HepG2 (cell line): ENCODE measurements around the gene GNRHR. TPM values are rescaled to one million over a fixed set of nuclear protein-coding genes. Genes with fewer than 3 reads are reported as not detected.
A peak's percentile ranks its signal among the peaks of the same experiment; 100 is the strongest.

Source experiments
- CC2D1A ChIP-seq: sonication (generic); formaldehyde crosslinking; IDR thresholded peaks from 2 replicates; pipeline ENCODE4 v1.8.1; 2023; ENCODE audit warnings: mild to moderate bottlenecking, missing genetic modification reagents
- CCDC6 ChIP-seq: sonication (generic); formaldehyde crosslinking; IDR thresholded peaks from 2 replicates; pipeline ENCODE4 v1.8.1; 2022; ENCODE audit warnings: mild to moderate bottlenecking, missing genetic modification reagents, moderate library complexity
- ELF4 ChIP-seq: sonication (generic); formaldehyde crosslinking; IDR thresholded peaks from 2 replicates; pipeline ENCODE4 v1.5.0; 2020; ENCODE audit warnings: missing genetic modification reagents, mild to moderate bottlenecking, moderate library complexity, borderline replicate concordance
- FOXA1 ChIP-seq, 2 experiments: fragments of 450-650 bp in 1 of 2; sonication (generic) in 1 of 2; formaldehyde crosslinking in 1 of 2; IDR thresholded peaks; 2 replicates each; pipeline versions ENCODE4 v1.4.0 to v1.6.1; 2016 to 2020; ENCODE audit warnings: missing genetic modification reagents in 1 of 2
- NFE2 ChIP-seq: sonication (generic); formaldehyde crosslinking; IDR thresholded peaks from 2 replicates; pipeline ENCODE4 v1.4.0; 2020; ENCODE audit warnings: missing genetic modification reagents
- NR2C2 ChIP-seq: sonication (generic); formaldehyde crosslinking; IDR thresholded peaks from 2 replicates; pipeline ENCODE4 v1.4.0; 2020; ENCODE audit warnings: missing genetic modification reagents, mild to moderate bottlenecking, moderate library complexity, borderline replicate concordance
- POLR2AphosphoS5 ChIP-seq: IDR thresholded peaks from 2 replicates; pipeline ENCODE4 v1.6.1; 2012; ENCODE audit warnings: low read depth, low read length
- SPEN ChIP-seq: sonication (generic); formaldehyde crosslinking; IDR thresholded peaks from 2 replicates; pipeline ENCODE4 v1.5.1; 2020; ENCODE audit warnings: low read depth, mild to moderate bottlenecking, missing genetic modification reagents
- YY1 ChIP-seq: IDR thresholded peaks from 2 replicates; pipeline ENCODE4 v1.6.1; 2011; ENCODE audit warnings: low read length, low read depth, moderate library complexity, mild to moderate bottlenecking; ENCODE audit not compliant: insufficient read depth, insufficient replicate concordance
- ZBTB49 ChIP-seq: sonication (generic); formaldehyde crosslinking; IDR thresholded peaks from 2 replicates; pipeline ENCODE4 v1.4.0; 2020; ENCODE audit warnings: missing genetic modification reagents, borderline replicate concordance
- ZFP36L2 ChIP-seq: sonication (generic); formaldehyde crosslinking; IDR thresholded peaks from 2 replicates; pipeline ENCODE4 v1.4.0; 2020; ENCODE audit warnings: missing genetic modification reagents
- ZGPAT ChIP-seq: IDR thresholded peaks from 2 replicates; pipeline ENCODE4 v1.6.1; 2016; ENCODE audit warnings: mild to moderate bottlenecking
- ZMYM4 ChIP-seq: sonication (generic); formaldehyde crosslinking; IDR thresholded peaks from 2 replicates; pipeline ENCODE4 v1.8.1; 2023; ENCODE audit warnings: mild to moderate bottlenecking, missing genetic modification reagents
- ZNF501 ChIP-seq: sonication (generic); formaldehyde crosslinking; IDR thresholded peaks from 2 replicates; pipeline ENCODE4 v1.5.1; 2020; ENCODE audit warnings: mild to moderate bottlenecking, moderate library complexity, missing genetic modification reagents
- ZNF564 ChIP-seq: sonication (generic); formaldehyde crosslinking; IDR thresholded peaks from 2 replicates; pipeline ENCODE4 v1.8.1; 2023; ENCODE audit warnings: mild to moderate bottlenecking, missing genetic modification reagents
- ZNF83 ChIP-seq: sonication (generic); formaldehyde crosslinking; IDR thresholded peaks from 2 replicates; pipeline ENCODE4 v1.4.0; 2020; ENCODE audit warnings: missing genetic modification reagents, mild to moderate bottlenecking, borderline replicate concordance
- ZSCAN31 ChIP-seq: sonication (generic); formaldehyde crosslinking; IDR thresholded peaks from 2 replicates; pipeline ENCODE4 v1.5.0; 2020; ENCODE audit warnings: low read depth, mild to moderate bottlenecking, missing genetic modification reagents
- polyA plus RNA-seq, 8 experiments: library from polyadenylated mRNA; depleted of rRNA in 3 of 8; stranded (reverse) in 7 of 8; unstranded in 1 of 8; fragments of >200 nt; fragmentation: Illumina TruSeq in 4 of 8; extraction: Trizol in 4 of 8; gene quantifications; 2 replicates each; pipeline versions ENCODE4 v1.2.1 to v1.2.3, GENCODE V29; 2011 to 2016; ENCODE audit warnings: low read depth in 4 of 8, missing spikeins in 1 of 8, mixed read lengths in 1 of 8; ENCODE audit not compliant: insufficient read depth in 1 of 8
- total RNA-seq, 5 experiments: library from RNA; depleted of rRNA; stranded (reverse); fragments of >200 nt; fragmentation: Illumina TruSeq; extraction: Trizol; gene quantifications; 2 replicates each; pipeline ENCODE4 v1.2.3, GENCODE V29; 2016; ENCODE audit warnings: low read depth in 1 of 5
- TF ChIP-seq, protein P1 (sequence below): sonication (generic); formaldehyde crosslinking; IDR thresholded peaks from 2 replicates; pipeline ENCODE4 v1.5.1; 2020; ENCODE audit warnings: missing genetic modification reagents, mild to moderate bottlenecking, borderline replicate concordance
- TF ChIP-seq, protein P2 (sequence below): sonication (generic); formaldehyde crosslinking; IDR thresholded peaks from 2 replicates; pipeline ENCODE4 v1.5.0; 2020; ENCODE audit warnings: mild to moderate bottlenecking, missing genetic modification reagents, borderline replicate concordance

GNRHR gene
- total and polyA plus RNA-seq, 2 of the 13 experiments (the other 11 are each of a cell fraction or from before 2014, with no cell fraction given) = not detected

- TF ChIP-seq POLR2AphosphoS5 (peak; percentile 92), CC2D1A (CRISPR knock-in tag) (no peak), YY1 (peak; percentile 67), NFE2 (CRISPR knock-in tag) (no peak), ZNF564 (peak; percentile 57; the same call in 1 of the 2 replicates), SPEN (CRISPR knock-in tag) (peak; percentile 78), CCDC6 (peak; percentile 31; the same call in 1 of the 2 replicates), ELF4 (no peak), ZSCAN31 (CRISPR knock-in tag) (0 out of 2 replicates have a peak, but pooled peaks have one; percentile 52), ZGPAT (CRISPR knock-in tag) (peak; percentile 82), FOXA1 (IDR thresholded peaks at IDR 0.05) (no peak), FOXA1 (CRISPR knock-in tag; IDR thresholded peaks at IDR 0.05) (no peak), ZMYM4 (peak; percentile 93), ZFP36L2 (CRISPR knock-in tag) (0 out of 2 replicates have a peak, but pooled peaks have one; percentile 46), ZNF501 (CRISPR knock-in tag) (peak; percentile 87), ZNF83 (CRISPR knock-in tag) (0 out of 2 replicates have a peak, but pooled peaks have one; percentile 25), ZBTB49 (CRISPR knock-in tag) (no peak), NR2C2 (peak; percentile 97)
- TF ChIP-seq, protein P1, sequence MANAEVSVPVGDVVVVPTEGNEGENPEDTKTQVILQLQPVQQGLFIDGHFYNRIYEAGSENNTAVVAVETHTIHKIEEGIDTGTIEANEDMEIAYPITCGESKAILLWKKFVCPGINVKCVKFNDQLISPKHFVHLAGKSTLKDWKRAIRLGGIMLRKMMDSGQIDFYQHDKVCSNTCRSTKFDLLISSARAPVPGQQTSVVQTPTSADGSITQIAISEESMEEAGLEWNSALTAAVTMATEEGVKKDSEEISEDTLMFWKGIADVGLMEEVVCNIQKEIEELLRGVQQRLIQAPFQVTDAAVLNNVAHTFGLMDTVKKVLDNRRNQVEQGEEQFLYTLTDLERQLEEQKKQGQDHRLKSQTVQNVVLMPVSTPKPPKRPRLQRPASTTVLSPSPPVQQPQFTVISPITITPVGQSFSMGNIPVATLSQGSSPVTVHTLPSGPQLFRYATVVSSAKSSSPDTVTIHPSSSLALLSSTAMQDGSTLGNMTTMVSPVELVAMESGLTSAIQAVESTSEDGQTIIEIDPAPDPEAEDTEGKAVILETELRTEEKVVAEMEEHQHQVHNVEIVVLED (CRISPR knock-in tag) = peak; percentile 26; the same call in 1 of the 2 replicates
- TF ChIP-seq, protein P2, sequence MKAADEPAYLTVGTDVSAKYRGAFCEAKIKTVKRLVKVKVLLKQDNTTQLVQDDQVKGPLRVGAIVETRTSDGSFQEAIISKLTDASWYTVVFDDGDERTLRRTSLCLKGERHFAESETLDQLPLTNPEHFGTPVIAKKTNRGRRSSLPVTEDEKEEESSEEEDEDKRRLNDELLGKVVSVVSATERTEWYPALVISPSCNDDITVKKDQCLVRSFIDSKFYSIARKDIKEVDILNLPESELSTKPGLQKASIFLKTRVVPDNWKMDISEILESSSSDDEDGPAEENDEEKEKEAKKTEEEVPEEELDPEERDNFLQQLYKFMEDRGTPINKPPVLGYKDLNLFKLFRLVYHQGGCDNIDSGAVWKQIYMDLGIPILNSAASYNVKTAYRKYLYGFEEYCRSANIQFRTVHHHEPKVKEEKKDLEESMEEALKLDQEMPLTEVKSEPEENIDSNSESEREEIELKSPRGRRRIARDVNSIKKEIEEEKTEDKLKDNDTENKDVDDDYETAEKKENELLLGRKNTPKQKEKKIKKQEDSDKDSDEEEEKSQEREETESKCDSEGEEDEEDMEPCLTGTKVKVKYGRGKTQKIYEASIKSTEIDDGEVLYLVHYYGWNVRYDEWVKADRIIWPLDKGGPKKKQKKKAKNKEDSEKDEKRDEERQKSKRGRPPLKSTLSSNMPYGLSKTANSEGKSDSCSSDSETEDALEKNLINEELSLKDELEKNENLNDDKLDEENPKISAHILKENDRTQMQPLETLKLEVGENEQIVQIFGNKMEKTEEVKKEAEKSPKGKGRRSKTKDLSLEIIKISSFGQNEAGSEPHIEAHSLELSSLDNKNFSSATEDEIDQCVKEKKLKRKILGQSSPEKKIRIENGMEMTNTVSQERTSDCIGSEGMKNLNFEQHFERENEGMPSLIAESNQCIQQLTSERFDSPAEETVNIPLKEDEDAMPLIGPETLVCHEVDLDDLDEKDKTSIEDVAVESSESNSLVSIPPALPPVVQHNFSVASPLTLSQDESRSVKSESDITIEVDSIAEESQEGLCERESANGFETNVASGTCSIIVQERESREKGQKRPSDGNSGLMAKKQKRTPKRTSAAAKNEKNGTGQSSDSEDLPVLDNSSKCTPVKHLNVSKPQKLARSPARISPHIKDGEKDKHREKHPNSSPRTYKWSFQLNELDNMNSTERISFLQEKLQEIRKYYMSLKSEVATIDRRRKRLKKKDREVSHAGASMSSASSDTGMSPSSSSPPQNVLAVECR (CRISPR knock-in tag) = peak; percentile 88
Observed at GRCh38 chr4:67700738-67701516, 53.3 kb downstream of the GNRHR start, which contains the start of gene UBA6 (continued).
